ENCODE data around the gene STPG3.

STPG3 gene

GRCh38 chr9:137280474-137281344, 29.6 kb downstream of the STPG3 start:
- DNase-seq, result no peak

DNA sequence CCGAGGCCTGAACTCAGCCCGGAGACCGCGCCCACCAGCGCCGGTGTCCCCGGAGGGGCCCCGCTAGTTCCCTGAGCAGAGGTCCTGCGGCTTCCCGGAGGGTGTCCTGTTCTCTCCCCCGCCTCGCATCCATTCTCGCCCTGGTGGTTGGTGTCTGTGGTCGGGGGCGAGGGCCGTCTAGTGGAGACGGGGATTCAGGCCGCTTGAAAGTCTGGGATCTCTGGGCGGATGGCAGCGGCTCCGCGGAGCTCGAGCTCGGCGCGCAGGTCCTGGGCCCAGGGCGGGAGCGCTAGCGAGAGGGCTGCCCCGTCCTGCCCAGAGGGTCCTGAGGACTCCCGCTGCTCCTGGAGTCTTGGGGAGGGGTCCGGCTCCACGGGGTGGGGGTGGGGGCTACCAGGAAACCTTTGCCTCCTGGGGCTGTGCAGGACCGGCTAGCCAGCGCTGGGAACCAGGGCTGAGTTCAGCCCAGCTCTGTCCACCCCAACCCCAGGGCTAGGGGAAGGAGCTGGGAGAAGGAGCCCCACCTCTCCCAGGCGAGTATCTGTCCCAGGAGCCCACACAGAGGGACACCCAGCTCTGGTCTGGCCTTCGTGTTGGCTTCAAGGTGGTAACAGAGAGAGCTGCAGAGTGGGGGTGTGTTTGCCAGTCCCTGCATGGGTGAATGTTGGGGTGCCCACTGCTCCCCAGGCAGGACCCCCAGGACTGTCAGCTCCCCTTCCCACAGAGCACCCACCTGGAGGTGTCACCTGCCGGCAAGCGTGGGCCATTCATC, 30.4 kb downstream of the STPG3 start:
- no peak for DNase-seq

- DNase-seq, result peak; percentile 43 to 57
These were observed 35.9 kb downstream of the STPG3 start for GRCh38 chr9:137286975-137287383.

- DNase-seq, result no peak
These were observed 42.0 kb downstream of the STPG3 start for GRCh38 chr9:137293094-137293481.

GRCh38 chr9:137293482-137294090, 42.5 kb downstream of the STPG3 start:
- no peak for DNase-seq

GRCh38 chr9:137294091-137294680, 43.1 kb downstream of the STPG3 start:
- DNase-seq, result peak; percentile 46 to 58

- DNase-seq, result peak in 1 of 2 donors; percentile 34
These were observed 43.7 kb downstream of the STPG3 start for GRCh38 chr9:137294681-137295237.

- DNase-seq, result peak in 1 of 2 donors; percentile 38
These were observed 44.2 kb downstream of the STPG3 start for GRCh38 chr9:137295238-137295811.

DNA sequence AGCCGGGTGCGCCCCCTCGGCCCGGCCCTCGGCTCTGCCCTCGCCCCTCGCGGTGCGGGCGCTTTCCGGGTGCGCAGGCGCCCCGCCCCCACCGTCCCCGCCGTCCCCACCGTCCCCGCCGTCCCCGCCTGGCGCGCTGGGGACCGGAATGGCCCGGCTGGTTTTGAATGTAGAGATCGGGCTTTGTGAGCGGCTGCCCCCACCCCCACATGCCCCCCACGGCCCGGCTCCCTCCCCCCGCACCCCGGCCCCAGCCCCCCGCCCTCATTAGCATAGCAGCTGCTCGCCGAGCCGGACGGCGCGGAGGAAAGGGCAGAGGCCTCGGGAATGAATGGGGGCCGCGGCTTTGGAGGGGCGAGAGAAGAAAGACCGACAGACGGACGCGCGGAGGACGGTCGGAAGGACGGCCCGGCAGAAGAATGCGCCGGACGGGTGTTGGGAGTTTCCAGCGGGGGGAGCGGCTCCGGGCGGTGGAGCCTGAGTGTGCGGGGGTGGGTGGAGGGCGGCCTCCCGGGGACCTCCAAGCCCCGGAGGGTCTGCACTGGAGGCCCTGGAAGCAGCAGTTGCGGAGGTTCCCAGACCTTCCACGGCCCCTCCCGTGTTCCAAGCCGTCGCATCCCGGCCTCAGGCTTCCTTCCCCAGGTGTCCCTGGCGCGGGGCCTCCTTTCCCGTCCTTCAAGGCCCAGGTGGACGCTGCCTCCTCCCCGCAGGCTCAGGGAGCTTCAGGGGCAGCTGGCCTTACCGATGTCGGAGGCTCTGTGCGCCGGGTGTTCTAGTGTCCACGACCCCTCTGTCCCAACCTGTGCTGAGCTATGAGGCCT, 45.0 kb downstream of the STPG3 start:
- DNase-seq, result no peak

DNA sequence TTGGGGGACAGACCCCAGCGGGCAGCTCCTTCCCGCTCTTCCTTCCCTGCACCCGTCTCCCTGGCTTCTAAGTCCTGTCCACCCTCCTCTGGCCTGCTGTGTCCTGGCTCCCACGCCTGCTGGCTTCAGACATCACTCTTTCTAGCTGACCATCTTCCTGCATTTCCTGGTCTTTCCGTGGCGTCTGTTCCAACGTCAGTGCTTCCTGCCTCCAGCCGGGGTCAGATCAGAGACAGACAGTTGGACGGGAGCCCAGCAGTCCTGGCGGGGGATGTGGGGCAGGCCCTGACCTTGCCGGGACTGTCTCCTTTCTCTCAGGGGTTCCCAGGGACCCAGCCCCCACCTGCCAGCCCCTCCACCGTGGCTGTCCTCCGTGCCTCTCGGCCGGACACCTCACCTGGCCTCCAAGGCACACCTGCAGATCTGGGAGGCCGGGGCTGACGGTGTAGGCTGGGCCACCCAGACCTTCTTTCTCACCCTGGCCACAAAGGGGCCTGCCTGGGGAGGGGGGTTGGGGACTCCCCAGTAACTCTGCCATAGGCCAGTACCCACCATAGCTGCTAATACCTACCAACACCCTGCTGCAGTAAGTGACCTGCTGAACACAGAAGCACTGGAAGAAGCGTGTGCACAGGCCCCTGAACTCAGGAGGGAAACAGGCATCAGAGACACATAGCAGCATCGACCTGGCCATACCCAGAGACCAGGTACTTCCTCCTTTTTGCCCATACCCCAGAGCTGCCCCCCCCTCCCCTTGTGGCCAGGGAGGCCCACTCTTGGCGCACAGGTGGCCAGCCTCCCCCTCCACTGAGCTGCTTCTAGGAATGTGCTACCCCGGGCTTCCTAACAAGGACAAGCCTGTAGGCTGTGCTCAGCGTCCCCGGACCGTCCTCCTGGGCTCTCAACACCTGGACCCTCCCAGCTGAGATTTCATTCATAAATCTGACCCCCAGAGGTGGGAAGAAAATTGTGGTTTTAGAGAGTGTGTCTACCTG, 45.9 kb downstream of the STPG3 start:
- no peak for DNase-seq

DNA sequence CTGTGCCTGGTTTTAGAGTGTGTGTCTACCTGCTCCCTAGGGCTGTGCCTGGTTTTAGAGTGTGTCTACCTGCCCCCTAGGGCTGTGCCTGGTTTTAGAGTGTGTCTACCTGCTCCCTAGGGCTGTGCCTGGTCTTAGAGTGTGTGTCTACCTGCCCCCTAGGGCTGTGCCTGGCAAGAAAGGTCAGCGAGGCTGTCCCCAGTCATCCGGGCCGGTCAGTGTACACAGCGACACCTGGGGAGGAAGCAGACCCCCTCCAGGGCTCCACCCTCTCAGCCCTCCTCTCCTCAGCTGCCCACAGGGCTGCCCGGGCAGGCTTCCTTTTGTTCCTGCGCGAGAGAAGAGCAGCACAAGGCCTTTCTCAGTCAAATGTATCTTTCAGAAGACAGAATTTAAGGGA, 46.9 kb downstream of the STPG3 start:
- DNase-seq, result no peak

DNA sequence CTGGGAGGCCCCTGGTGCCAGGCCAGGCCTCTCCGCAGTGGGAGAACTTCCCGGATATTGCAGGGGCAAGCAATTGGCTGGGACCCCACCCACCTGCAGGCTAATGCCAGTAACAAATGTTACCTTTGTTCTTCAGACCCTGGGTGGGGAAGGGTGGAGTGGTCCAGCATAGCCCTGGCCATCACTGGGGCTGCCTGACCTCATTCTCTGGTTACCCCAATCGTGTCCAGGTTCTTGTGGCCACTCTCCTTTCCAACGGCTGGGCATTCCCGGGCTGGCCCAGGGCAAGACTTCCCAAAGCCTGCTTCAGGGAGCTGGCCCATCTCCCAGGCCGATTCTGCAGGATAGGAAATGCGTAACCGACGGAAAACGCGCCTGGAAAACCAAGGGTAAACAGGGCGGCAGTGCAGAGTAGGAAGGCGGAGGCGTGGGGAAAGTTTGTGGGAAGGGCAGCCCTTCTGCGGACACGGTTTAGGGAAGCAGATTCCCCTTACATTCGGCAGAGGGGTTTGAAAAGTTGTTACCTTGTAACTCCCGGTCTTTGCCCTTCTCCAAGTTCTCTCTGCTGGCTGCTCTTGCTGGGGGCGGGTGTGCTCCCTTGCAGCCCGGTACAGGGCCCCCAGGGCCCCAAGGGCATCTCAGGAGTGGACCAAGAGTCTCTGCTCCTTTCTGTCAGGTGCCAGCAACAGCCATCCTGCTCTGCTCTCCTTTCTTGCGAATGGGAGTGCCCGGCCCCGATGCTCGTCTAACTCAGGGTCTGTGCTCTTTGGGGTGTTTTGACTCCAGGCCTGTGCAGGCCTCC, 47.5 kb downstream of the STPG3 start:
- no peak for DNase-seq

GRCh38 chr9:137299203-137299565, 48.1 kb downstream of the STPG3 start:
- DNase-seq, result no peak

DNA sequence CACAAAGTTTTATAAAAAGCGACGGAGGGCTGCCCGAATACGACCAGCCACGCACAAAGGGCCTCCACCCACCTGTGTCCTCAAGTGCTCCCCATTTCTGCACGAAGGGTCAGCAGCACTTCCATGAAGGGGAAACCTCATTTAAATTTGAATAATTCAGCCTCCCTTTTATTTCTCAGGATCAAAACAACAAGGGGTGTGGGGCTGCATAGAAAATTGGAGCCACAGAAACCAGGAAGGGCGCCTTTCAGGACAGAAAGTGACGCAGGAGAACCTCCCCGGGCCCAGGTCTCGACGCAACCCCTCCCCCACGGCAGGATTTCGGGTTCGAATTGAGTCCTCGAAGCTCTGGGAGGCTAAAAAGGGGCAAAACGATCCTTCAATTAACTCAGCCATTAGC, 48.9 kb downstream of the STPG3 start:
- DNase-seq, result no peak

DNA sequence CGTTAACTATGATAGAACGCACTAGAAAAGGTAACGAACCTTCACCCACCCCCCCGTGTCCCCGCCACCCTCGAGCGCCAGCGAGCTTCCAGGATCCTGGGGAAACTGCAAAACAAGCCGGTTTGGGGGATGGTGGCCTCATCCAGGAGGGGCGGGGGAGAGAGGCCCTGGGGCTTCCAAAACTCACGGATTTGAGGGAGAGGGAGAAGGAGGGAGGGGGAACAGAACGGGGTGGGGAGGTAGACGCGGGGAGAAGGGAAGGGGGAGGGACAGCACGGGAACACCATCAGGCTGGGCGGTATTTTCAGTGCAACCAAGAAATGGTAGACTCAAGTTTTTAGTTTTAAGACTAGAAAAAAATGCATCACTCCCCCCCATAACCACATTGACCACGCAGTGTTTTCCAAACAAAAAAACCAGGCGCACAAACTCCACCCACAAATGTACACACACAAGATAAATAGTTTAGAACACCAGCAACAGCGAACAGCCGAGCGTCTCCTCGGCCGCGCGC, 49.5 kb downstream of the STPG3 start:
- no peak for DNase-seq

DNA sequence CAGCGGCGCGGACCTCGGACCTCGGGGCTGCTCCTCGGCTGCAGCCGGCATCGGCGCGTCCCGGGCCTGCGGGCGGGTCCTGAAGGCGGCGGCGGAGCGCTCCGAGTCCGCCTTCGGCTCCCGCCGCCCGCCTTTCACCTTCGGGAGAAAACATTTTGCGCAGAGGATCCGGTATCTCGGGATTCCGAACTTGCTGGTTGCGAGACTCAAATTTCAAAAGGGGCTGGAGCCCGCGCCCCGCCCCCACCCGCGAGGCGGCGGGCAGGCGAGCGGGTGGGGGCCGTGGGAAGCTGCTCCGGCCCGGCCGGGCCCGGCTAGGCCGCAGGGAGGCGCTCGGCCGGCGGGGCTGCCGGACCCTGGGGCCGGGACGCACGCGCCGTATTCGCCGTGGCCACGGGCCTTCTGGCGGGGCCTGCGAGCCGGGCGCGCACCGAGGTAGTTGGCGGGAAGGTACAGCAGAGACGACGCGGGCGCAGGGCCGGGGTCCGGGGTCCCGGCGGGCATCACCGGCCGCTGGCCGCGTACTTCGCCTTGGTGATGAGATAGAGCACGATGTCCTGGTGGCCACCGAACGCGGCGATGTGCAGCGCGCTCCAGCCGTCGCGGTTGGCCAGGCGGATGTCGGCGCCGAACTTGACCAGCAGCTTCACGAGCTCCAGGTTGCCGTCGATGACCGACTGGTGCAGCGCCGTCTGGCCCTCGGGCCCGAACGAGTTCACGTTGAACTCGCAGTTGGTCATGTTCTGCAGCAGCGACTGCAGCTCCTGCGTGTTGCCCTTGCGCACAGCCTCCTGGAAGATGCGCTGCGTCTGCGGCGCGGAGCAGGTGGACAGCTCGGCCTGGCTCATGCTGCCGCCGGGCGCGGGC, 50.2 kb downstream of the STPG3 start:
- peak in 1 of 2 donors; percentile 11 for DNase-seq

DNA sequence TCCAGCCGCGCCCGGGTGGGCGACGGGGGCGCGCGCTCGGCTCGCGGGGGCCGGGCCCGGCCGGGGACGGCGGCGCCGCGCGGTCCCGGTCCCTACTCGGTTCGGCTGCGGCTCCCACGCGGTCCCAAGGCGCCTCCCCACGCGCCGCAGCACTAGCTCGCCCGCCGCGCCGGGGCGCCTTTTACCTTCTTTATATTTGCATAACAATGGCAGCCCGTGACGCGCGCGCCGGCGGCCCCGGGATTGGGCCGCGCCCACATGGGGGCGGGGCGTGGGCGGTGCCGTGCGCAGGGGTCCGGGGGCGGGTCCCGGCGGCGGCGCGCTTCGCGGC, 51.0 kb downstream of the STPG3 start, which contains the start of gene NRARP:
Gene NRARP (minus strand): TSS at position 154 of the 331 bp plus-strand sequence. CDS start 343 bp downstream, outside the sequence.
- peak; percentile 70 to 86 for DNase-seq

Measured in inflammatory macrophage (primary cell).